H9 (cell line): ENCODE results near the gene CEMIP. TPM values are rescaled to one million over a fixed set of nuclear protein-coding genes. Genes with fewer than 3 reads are reported as not detected.

Experiments
- DNase-seq: peaks from one replicate; pipeline ENCODE4 v3.0.0-alpha.2; 2017
- H2AFZ ChIP-seq: one replicate; pipeline ENCODE4 v1.6.1; 2013; ENCODE audit warnings: mild to moderate bottlenecking, low read length, control low read depth, moderate library complexity
- H2AK5ac ChIP-seq: 2 replicates; pipeline ENCODE4 v1.6.1; 2013; ENCODE audit warnings: low read length, control low read depth, mixed read lengths; ENCODE audit not compliant: insufficient read length
- H2BK120ac ChIP-seq: one replicate; pipeline ENCODE4 v1.6.1; 2013; ENCODE audit warnings: low read depth, mild to moderate bottlenecking, low read length, control low read depth, inconsistent platforms; ENCODE audit not compliant: poor library complexity, severe bottlenecking
- H2BK12ac ChIP-seq: 2 replicates; pipeline ENCODE4 v1.6.1; 2013; ENCODE audit warnings: low read length, control low read depth, mixed read lengths, low read depth; ENCODE audit not compliant: insufficient read length
- H2BK15ac ChIP-seq: 2 replicates; pipeline ENCODE4 v1.6.1; 2013; ENCODE audit warnings: low read depth, low read length, control low read depth
- H2BK20ac ChIP-seq: one replicate; pipeline ENCODE4 v1.6.1; 2013; ENCODE audit warnings: low read depth, mild to moderate bottlenecking, low read length, control low read depth, inconsistent platforms; ENCODE audit not compliant: poor library complexity, severe bottlenecking
- H2BK5ac ChIP-seq: 2 replicates; pipeline ENCODE4 v1.6.1; 2013; ENCODE audit warnings: low read length, control low read depth, mixed read lengths; ENCODE audit not compliant: insufficient read length
- H3K14ac ChIP-seq: 2 replicates; pipeline ENCODE4 v1.6.1; 2013; ENCODE audit warnings: low read length, control low read depth; ENCODE audit not compliant: insufficient read depth
- H3K18ac ChIP-seq: 2 replicates; pipeline ENCODE4 v1.6.1; 2013; ENCODE audit warnings: low read depth, mild to moderate bottlenecking, mixed read lengths, low read length, control low read depth; ENCODE audit not compliant: insufficient read length
- H3K23ac ChIP-seq: 2 replicates; pipeline ENCODE4 v1.6.1; 2013; ENCODE audit warnings: low read length, control low read depth, mixed read lengths, low read depth; ENCODE audit not compliant: insufficient read length
- H3K23me2 ChIP-seq: 2 replicates; pipeline ENCODE4 v1.6.1; 2013; ENCODE audit warnings: low read depth, mild to moderate bottlenecking, mixed read lengths, low read length, control low read depth; ENCODE audit not compliant: insufficient read length, poor library complexity, severe bottlenecking
- H3K27ac ChIP-seq: 2 replicates; pipeline ENCODE4 v1.5.1; 2013; ENCODE audit warnings: low read length, control low read depth, mixed read lengths, low read depth; ENCODE audit not compliant: insufficient read length
- H3K27me3 ChIP-seq: 2 replicates; pipeline ENCODE4 v1.6.1; 2013; ENCODE audit warnings: low read length, control low read depth, inconsistent platforms; ENCODE audit not compliant: insufficient read depth
- H3K4ac ChIP-seq: 2 replicates; pipeline ENCODE4 v1.6.1; 2013; ENCODE audit warnings: low read depth, mild to moderate bottlenecking, control low read depth, inconsistent platforms, low read length, moderate library complexity
- H3K4me1 ChIP-seq: 2 replicates; pipeline ENCODE4 v1.6.1; 2013; ENCODE audit warnings: low read length, control low read depth, inconsistent platforms; ENCODE audit not compliant: insufficient read depth
- H3K4me2 ChIP-seq: 2 replicates; pipeline ENCODE4 v1.6.1; 2013; ENCODE audit warnings: low read length, control low read depth, mixed read lengths; ENCODE audit not compliant: insufficient read length, insufficient read depth
- H3K56ac ChIP-seq: 2 replicates; pipeline ENCODE4 v1.6.1; 2013; ENCODE audit warnings: low read depth, mild to moderate bottlenecking, mixed read lengths, low read length, control low read depth; ENCODE audit not compliant: insufficient read length
- H3K79me1 ChIP-seq: 2 replicates; pipeline ENCODE4 v1.6.1; 2013; ENCODE audit warnings: low read depth, mild to moderate bottlenecking, moderate library complexity, low read length, control low read depth, inconsistent platforms; ENCODE audit not compliant: insufficient read depth, poor library complexity, severe bottlenecking
- H3K79me2 ChIP-seq: 2 replicates; pipeline ENCODE4 v1.6.1; 2013; ENCODE audit warnings: low read length, control low read depth, inconsistent platforms; ENCODE audit not compliant: insufficient read depth
- H3K9ac ChIP-seq: 2 replicates; pipeline ENCODE4 v1.6.1; 2013; ENCODE audit warnings: low read length, control low read depth, mixed read lengths; ENCODE audit not compliant: insufficient read length; ENCODE audit errors: extremely low read depth
- H3K9me3 ChIP-seq: one replicate; pipeline ENCODE4 v1.6.1; 2013; ENCODE audit warnings: low read depth, low read length, inconsistent platforms; ENCODE audit not compliant: control insufficient read depth
- H3T11ph ChIP-seq: one replicate; pipeline ENCODE4 v1.6.1; 2013; ENCODE audit warnings: mild to moderate bottlenecking, low read length, control low read depth, inconsistent platforms
- H4K20me1 ChIP-seq: one replicate; pipeline ENCODE4 v1.6.1; 2013; ENCODE audit not compliant: control insufficient read depth, insufficient read length, insufficient read depth
- H4K5ac ChIP-seq: 2 replicates; pipeline ENCODE4 v1.6.1; 2013; ENCODE audit warnings: low read depth, mild to moderate bottlenecking, mixed read lengths, low read length, control low read depth; ENCODE audit not compliant: insufficient read length
- H4K8ac ChIP-seq: replicated peaks from 2 replicates; pipeline ENCODE4 v1.6.1; 2013; ENCODE audit warnings: low read length, control low read depth, mixed read lengths, low read depth; ENCODE audit not compliant: insufficient read length
- H4K91ac ChIP-seq: 2 replicates; pipeline ENCODE4 v1.6.1; 2013; ENCODE audit warnings: low read depth, mild to moderate bottlenecking, moderate library complexity, mixed read lengths, low read length, control low read depth; ENCODE audit not compliant: insufficient read length
- H3K27ac Mint-ChIP-seq, 3 experiments: 2 replicates in 2 of 3; 3 replicates in 1 of 3; pipeline ENCODE4 v1.8.0; 2020 to 2021; ENCODE audit warnings: mixed read lengths in 3 of 3, mild to moderate bottlenecking in 1 of 3, moderate library complexity in 1 of 3
- H3K27me3 Mint-ChIP-seq: 2 replicates; pipeline ENCODE4 v1.8.0; 2021; ENCODE audit warnings: low read depth, mild to moderate bottlenecking, moderate library complexity, mixed read lengths
- H3K36me3 Mint-ChIP-seq, 3 experiments: 2 replicates in 2 of 3; 3 replicates in 1 of 3; pipeline ENCODE4 v1.8.0; 2020 to 2021; ENCODE audit warnings: low read depth in 3 of 3, mixed read lengths in 3 of 3; ENCODE audit not compliant: insufficient read depth in 1 of 3
- H3K4me1 Mint-ChIP-seq, 2 experiments: 2 replicates each; pipeline ENCODE4 v1.8.0; 2020; ENCODE audit warnings: mixed read lengths in 2 of 2
- H3K4me3 Mint-ChIP-seq, 2 experiments: 2 replicates in 1 of 2; 3 replicates in 1 of 2; pipeline ENCODE4 v1.8.0; 2020 to 2021; ENCODE audit warnings: mild to moderate bottlenecking in 2 of 2, mixed read lengths in 2 of 2, moderate library complexity in 1 of 2
- H3K9me3 Mint-ChIP-seq, 2 experiments: 2 replicates in 1 of 2; 3 replicates in 1 of 2; pipeline ENCODE4 v1.8.0; 2020; ENCODE audit warnings: mild to moderate bottlenecking in 2 of 2, mixed read lengths in 2 of 2, moderate library complexity in 1 of 2
- CTCF ChIP-seq: fragments of 200-600 bp; sonication (generic); conservative IDR thresholded peaks from 3 replicates; pipeline ENCODE4 v1.8.0; 2021; ENCODE audit warnings: antibody characterized with exemption, mild to moderate bottlenecking
- WGBS: extraction: QIAGEN DNeasy Blood & Tissue Kit; methylation state at CpG from one replicate; pipeline ENCODE4 v1.1.7; 2013; ENCODE audit warnings: missing lambda C conversion rate, low lambda C conversion rate, mixed read lengths; ENCODE audit not compliant: insufficient read length; ENCODE audit errors: extremely low coverage; 5-methylcytosine and 5-hydroxymethylcytosine counted together
- total RNA-seq: library from RNA; stranded (reverse); gene quantifications from 2 replicates; pipeline ENCODE4 v1.2.1, GENCODE V29; 2021

CEMIP gene
- total RNA-seq, 1 experiment from 2014 or later = 0.09 TPM

GRCh38 chr15:80929689-80930088 is 150.5 kb downstream of the CEMIP start:
- Mint-ChIP-seq H3K4me1 (peaks cover 2 to 3% of the 10 kb centered on the region in 2 experiments), H3K36me3 (no peaks in the 10 kb centered on the region; a peak in 1 of 7 replicates), H3K9me3 (no peaks in the 10 kb centered on the region), H3K27me3 (no peaks in the 10 kb centered on the region; the same call in 1 of the 2 replicates), H3K4me3 (no peak overlapping the region), H3K27ac (no peak overlapping the region)
- Histone ChIP-seq H3K14ac (no peak overlapping the region), H3K79me2 (no peaks in the 10 kb centered on the region), H4K20me1 (no peaks in the 10 kb centered on the region), H4K8ac (no peak overlapping the region), H2BK5ac (no peak overlapping the region), H2AK5ac (no peak overlapping the region), H3K56ac (no peak overlapping the region), H3K79me1 (no peaks in the 10 kb centered on the region), H2BK12ac (no peak overlapping the region), H3K23me2 (no peaks in the 10 kb centered on the region), H4K91ac (no peak overlapping the region), H3K9me3 (no peaks in the 10 kb centered on the region), H3K23ac (no peak overlapping the region), H2BK120ac (no peak overlapping the region), H3K4me2 (no peak overlapping the region), H3K4ac (no peak overlapping the region), H3K4me1 (no peaks in the 10 kb centered on the region; the same call in 1 of the 2 replicates), H3T11ph (no peak overlapping the region), H3K9ac (no peak overlapping the region), H2BK15ac (no peak overlapping the region), H2AFZ (no peak overlapping the region), H2BK20ac (no peak overlapping the region), H3K27me3 (no peaks in the 10 kb centered on the region), H4K5ac (no peak overlapping the region), H3K27ac (no peak overlapping the region), H3K18ac (no peak overlapping the region)
- no CpG with 5 or more reads among the region's 4 CpGs for WGBS
- DNase-seq = no peak
- no peak for TF ChIP-seq CTCF
